Uterus (tissue), 4 donors: Measurements from ENCODE around the gene FREM1. TPM values are rescaled to one million over a fixed set of nuclear protein-coding genes. Genes with fewer than 3 reads are reported as not detected.

Experiments used
- DNase-seq, 2 donors: peaks; one replicate each; pipeline ENCODE4 v3.0.0-alpha.2; 2019 to 2020
- H3K27ac ChIP-seq, 2 donors: fragments of 200-600 bp; sonication (generic); 1 replicate in 1 of 2; 2 replicates in 1 of 2; pipeline ENCODE4 v1.5.1; 2016 to 2018
- H3K27me3 ChIP-seq, 2 donors: fragments of 200-600 bp; sonication (generic); one replicate each; pipeline ENCODE4 v1.5.1; 2018 to 2019; ENCODE audit warnings: control low read depth in 1 of 2
- H3K36me3 ChIP-seq, 2 donors: fragments of 200-600 bp; sonication (generic); one replicate each; pipeline ENCODE4 v1.5.1; 2019; ENCODE audit warnings: control low read depth in 1 of 2
- H3K4me1 ChIP-seq, 2 donors: fragments of 200-600 bp; sonication (generic); one replicate each; pipeline ENCODE4 v1.5.1; 2018 to 2019; ENCODE audit warnings: control low read depth in 1 of 2
- H3K4me3 ChIP-seq, 2 donors: fragments of 200-600 bp; sonication (generic); 1 replicate in 1 of 2; 2 replicates in 1 of 2; pipeline ENCODE4 v1.5.1; 2018 to 2019; ENCODE audit warnings: mild to moderate bottlenecking in 1 of 2
- H3K9me3 ChIP-seq, 2 donors: fragments of 200-600 bp; sonication (generic); one replicate each; pipeline ENCODE4 v1.5.1; 2019; ENCODE audit warnings: control low read depth in 1 of 2
- POLR2A ChIP-seq, 2 donors: fragments of 450-650 bp; IDR thresholded peaks; one replicate each; pipeline ENCODE4 v1.6.1; 2016; ENCODE audit warnings: antibody characterized with exemption in 2 of 2, mild to moderate bottlenecking in 1 of 2, moderate library complexity in 1 of 2
- intact Hi-C: fragments of 100-400 bp; cut with DNase I; formaldehyde crosslinking; loops from one replicate; pipeline ENCODE4 v1.15.1; 2023; ENCODE audit warnings: low total_unique reads
- total RNA-seq, 4 donors: library from RNA; depleted of rRNA in 3 of 4; stranded (reverse); fragments of >200 nt in 3 of 4; gene quantifications; one replicate each; pipeline versions ENCODE4 v1.1.0 to v1.2.4, GENCODE V29; 2014 to 2023
- TF ChIP-seq, protein P1 (sequence below), 4 experiments: fragments of 200-600 bp in 2 of 4; fragments of 450-650 bp in 2 of 4; sonication (generic) in 2 of 4; IDR thresholded peaks; one replicate each; pipeline ENCODE4 v1.5.1; 2016 to 2019; ENCODE audit warnings: antibody characterized with exemption in 4 of 4, mild to moderate bottlenecking in 2 of 4, moderate library complexity in 1 of 4
- donor health status: DM: yes; HTN: yes; CAD: no.

Gene FREM1
- total RNA-seq, 4 donors from 2014 or later = 7.6 to 92.6 (median 18.4) TPM

DNA sequence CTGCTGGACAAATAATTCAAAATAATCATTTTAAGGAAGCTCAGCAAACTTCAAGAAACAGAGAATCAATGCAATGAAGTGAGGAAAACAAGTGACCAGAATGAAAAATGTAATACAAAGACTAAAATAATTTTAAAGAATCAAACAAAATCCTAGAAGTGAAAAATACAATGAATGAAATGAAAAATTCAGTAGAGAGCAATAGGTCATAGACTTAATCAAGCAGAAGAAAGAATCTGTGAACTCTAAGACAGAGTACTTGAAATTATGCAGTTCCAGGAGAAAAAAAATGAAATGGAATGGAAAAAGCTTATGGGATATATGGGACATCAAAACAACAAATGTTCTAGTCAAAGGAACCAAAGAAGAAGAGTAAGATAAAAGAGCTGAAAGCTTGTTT lies 205.1 kb downstream of the FREM1 start:
- H3K4me3 ChIP-seq = no peak overlapping the region
- DNase-seq = no peak
- peaks cover 0 to 17% of the 10 kb centered on the region in 2 donors for H3K9me3 ChIP-seq
- no peaks in the 10 kb centered on the region for H3K36me3 ChIP-seq
- no peaks in the 10 kb centered on the region for H3K4me1 ChIP-seq
- TF ChIP-seq, protein P1, sequence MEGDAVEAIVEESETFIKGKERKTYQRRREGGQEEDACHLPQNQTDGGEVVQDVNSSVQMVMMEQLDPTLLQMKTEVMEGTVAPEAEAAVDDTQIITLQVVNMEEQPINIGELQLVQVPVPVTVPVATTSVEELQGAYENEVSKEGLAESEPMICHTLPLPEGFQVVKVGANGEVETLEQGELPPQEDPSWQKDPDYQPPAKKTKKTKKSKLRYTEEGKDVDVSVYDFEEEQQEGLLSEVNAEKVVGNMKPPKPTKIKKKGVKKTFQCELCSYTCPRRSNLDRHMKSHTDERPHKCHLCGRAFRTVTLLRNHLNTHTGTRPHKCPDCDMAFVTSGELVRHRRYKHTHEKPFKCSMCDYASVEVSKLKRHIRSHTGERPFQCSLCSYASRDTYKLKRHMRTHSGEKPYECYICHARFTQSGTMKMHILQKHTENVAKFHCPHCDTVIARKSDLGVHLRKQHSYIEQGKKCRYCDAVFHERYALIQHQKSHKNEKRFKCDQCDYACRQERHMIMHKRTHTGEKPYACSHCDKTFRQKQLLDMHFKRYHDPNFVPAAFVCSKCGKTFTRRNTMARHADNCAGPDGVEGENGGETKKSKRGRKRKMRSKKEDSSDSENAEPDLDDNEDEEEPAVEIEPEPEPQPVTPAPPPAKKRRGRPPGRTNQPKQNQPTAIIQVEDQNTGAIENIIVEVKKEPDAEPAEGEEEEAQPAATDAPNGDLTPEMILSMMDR (IDR thresholded peaks at IDR 0.05) = no peak
- TF ChIP-seq POLR2A (IDR thresholded peaks at IDR 0.05) = no peak
- no peaks in the 10 kb centered on the region for H3K27me3 ChIP-seq
- intact Hi-C loops = no loop called here
- no peak overlapping the region for H3K27ac ChIP-seq

DNA sequence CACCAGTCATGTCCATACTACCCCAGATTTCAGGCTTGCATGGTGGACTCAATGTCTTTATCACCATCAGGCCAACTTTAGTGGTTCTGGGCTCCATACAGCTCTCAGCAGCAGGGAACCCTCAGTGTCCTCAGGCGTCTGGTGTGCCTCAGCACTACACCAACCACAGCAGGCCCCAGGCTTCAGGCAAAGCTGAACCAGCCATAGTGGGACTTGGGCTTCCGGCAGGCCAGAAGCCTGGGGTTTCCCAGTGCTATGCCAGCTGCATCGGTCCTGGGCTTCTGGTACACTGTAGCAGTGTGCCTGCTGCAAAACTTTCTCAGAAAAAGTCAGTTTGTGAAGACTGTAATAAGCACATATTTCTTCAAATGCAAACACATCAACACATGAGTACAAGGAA lies 205.9 kb downstream of the FREM1 start:
- no peak for TF ChIP-seq POLR2A (IDR thresholded peaks at IDR 0.05)
- TF ChIP-seq, protein P1 (IDR thresholded peaks at IDR 0.05) = no peak
- intact Hi-C loops = no loop called here
- H3K27me3 ChIP-seq = no peaks in the 10 kb centered on the region
- H3K9me3 ChIP-seq = peaks cover 0 to 17% of the 10 kb centered on the region in 2 donors
- H3K4me3 ChIP-seq = no peak overlapping the region
- H3K4me1 ChIP-seq = no peaks in the 10 kb centered on the region
- DNase-seq = no peak
- no peaks in the 10 kb centered on the region for H3K36me3 ChIP-seq
- H3K27ac ChIP-seq = no peak overlapping the region

DNA sequence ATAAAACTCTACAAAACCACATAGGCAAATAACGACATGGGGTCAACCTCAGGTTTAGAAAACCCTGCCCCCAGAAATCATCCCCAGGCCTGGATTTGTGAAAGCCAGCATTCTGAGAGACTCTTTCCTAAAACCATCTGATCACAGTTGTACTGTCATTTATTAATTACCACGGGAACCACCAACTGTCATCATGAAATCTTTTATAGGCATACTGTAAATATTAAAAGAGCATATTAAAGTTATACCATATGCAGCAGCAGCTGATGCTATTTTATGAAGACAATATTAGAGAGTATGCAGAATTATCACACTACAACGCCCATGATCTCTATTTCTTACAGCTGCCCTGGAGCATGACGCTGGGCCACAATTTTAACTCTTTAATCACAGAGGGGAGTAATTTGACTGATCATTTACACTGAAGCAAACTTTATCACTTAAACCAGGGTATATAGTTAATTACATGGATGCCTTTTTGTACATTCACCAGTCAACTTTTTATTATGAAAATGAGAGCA lies 208.0 kb downstream of the FREM1 start:
- Histone ChIP-seq H3K27ac (no peak overlapping the region), H3K27me3 (no peaks in the 10 kb centered on the region)

GRCh38 chr9:14693251-14693861 lies 216.9 kb downstream of the FREM1 start, which contains the start of gene ZDHHC21:
Gene ZDHHC21 (minus strand): TSS chr9:14693432. CDS start chr9:14674340, 19,092 bp downstream.
- peak; percentile 43 to 59 for DNase-seq
- intact Hi-C loops = no loop called here
- H3K27me3 ChIP-seq = no peaks in the 10 kb centered on the region
- H3K36me3 ChIP-seq = no peaks in the 10 kb centered on the region
- peak in 1 of 2 donors; percentile 33 for TF ChIP-seq POLR2A (IDR thresholded peaks at IDR 0.05)
- TF ChIP-seq, protein P1 (IDR thresholded peaks at IDR 0.05) = no peak
- H3K9me3 ChIP-seq = no peaks in the 10 kb centered on the region
- H3K4me3 ChIP-seq = peak within 1 kb of the TSS; percentile 71 to 78
- H3K27ac ChIP-seq = peak within 1 kb of the TSS; percentile 32 to 57
- H3K4me1 ChIP-seq = peaks cover 0 to 6% of the 10 kb centered on the region in 2 donors

More for the DNA sequence above, 208.0 kb downstream of the FREM1 start:
- no peak for DNase-seq
- no peaks in the 10 kb centered on the region for H3K36me3 ChIP-seq
- H3K4me1 ChIP-seq = no peaks in the 10 kb centered on the region
- TF ChIP-seq, protein P1 (IDR thresholded peaks at IDR 0.05) = no peak
- no peak for TF ChIP-seq POLR2A (IDR thresholded peaks at IDR 0.05)
- intact Hi-C loops = no loop called here
- H3K4me3 ChIP-seq = no peak overlapping the region
- peaks cover 0 to 17% of the 10 kb centered on the region in 2 donors for H3K9me3 ChIP-seq

DNA sequence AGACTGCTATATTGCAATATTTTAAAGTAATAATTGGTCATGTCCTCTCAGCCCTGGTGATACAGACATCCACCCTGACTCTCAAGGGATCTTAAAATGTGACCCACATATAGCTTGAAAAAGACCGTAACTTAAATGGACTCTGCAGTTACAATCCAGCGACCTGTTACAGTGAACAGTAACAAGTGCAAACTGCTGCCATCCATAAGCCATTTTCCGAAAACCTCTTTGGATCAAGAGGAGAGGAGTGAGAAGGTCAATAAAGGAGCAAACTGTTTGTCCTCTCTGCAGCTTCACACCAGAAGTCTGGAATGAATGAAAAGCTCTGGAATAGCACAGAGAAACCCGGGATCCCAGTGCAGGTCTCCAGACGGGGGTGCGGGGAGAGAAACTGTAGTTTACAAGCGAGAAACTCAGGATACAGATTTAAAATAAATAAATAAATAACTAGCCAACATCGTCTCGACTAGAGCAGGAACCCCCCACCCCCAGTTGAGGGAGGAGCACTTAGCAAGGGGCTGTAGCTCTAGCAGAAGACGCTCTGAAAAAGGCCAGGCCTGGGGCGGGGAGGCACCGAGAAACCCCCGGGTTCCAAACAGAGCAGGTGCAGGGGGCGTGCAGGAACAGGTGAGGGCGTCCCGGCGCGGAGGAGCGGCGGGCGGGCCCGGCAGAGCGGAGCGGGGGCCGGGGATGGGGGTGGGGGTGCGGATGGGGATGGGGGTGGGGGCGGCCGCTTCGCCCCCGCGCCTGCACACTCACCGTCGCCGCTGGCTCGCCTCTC lies 217.6 kb downstream of the FREM1 start:
- intact Hi-C loops = no loop called here
- Histone ChIP-seq H3K4me1 (peaks cover 0 to 6% of the 10 kb centered on the region in 2 donors), H3K9me3 (no peaks in the 10 kb centered on the region), H3K27me3 (no peaks in the 10 kb centered on the region), H3K27ac (peak overlapping the region; percentile 32 to 57), H3K4me3 (peak overlapping the region; percentile 71 to 78), H3K36me3 (no peaks in the 10 kb centered on the region)
- TF ChIP-seq, protein P1 (IDR thresholded peaks at IDR 0.05) = no peak
- no peak for TF ChIP-seq POLR2A (IDR thresholded peaks at IDR 0.05)
- peak; percentile 19 to 20 for DNase-seq
